CD4-positive, alpha-beta T cell treated with Interleukin-2 at 100 ng/mL for 4 hours (primary cell): ENCODE results near the gene EXOC5.

ENCODE experiments used
- DNase-seq: peaks from one replicate; pipeline ENCODE4 v3.0.0-alpha.2; 2020; ENCODE audit warnings: low spot score

The EXOC5 gene, protein sequence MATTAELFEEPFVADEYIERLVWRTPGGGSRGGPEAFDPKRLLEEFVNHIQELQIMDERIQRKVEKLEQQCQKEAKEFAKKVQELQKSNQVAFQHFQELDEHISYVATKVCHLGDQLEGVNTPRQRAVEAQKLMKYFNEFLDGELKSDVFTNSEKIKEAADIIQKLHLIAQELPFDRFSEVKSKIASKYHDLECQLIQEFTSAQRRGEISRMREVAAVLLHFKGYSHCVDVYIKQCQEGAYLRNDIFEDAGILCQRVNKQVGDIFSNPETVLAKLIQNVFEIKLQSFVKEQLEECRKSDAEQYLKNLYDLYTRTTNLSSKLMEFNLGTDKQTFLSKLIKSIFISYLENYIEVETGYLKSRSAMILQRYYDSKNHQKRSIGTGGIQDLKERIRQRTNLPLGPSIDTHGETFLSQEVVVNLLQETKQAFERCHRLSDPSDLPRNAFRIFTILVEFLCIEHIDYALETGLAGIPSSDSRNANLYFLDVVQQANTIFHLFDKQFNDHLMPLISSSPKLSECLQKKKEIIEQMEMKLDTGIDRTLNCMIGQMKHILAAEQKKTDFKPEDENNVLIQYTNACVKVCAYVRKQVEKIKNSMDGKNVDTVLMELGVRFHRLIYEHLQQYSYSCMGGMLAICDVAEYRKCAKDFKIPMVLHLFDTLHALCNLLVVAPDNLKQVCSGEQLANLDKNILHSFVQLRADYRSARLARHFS

GRCh38 chr14:57268161-57269069 is at the start of gene EXOC5, which contains the start of gene AP5M1:
Gene EXOC5 (minus strand): TSS chr14:57268905. CDS start chr14:57268648, 257 bp downstream.
Gene AP5M1 (plus strand): TSS chr14:57268971. CDS start chr14:57269315, 344 bp downstream.
- peak; percentile 96 for DNase-seq

- peak; percentile 81 for DNase-seq
Observed at GRCh38 chr14:57317248-57317833, 48.6 kb upstream of the EXOC5 start.

DNA sequence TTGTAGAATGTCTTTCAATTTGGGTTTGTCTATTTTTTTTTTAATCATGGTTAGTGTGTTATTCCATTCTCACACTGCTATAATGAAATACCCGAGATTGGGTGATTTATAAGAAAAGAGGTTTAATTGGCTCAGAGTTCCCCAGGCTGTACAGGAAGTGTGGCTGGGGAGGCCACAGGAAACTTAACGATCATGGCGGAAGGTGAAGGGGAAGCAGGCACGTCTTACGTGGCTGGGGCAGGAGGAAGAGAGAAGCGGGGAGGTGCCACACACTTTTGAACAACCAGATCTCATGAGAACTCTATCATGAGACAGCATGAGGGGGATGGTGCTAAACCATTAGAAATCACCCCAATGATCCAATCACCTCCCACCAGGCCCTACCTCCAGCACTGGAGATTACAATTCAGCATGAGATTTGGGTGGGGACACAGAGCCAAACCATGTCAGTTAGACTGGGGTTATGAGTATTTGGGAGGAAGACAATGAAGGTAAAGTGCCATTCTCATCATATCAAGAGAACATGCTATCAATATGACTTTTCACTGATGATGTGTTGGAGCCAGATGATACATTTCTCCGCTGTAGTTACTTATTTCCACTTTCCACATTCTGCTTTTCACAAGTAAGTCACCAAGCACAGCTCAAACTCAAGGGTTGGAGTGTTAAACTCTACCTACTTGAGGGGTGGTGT is 45.8 kb upstream of the EXOC5 start:
- DNase-seq = no peak

GRCh38 chr14:57302883-57303282 is 34.2 kb upstream of the EXOC5 start:
- no peak for DNase-seq

DNA sequence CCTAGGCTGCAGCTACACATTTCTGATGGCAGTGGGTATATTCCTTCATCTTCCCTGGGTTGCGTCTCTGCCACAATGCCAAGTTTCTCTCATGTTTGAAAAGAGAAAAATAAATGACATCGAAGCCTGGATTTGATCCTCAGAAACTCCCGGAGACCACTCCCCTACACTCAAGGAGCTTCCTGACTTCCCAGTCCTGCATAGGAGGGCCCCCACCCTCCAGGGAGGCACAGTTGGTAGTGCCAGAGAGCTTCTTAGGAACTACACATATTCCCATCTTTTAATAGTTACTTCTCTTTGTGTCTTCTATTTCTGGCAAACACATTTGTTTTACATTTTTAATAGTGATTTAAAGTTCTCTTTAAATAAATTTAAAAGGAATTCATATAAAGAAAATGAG is 30.8 kb upstream of the EXOC5 start:
- no peak for DNase-seq

- no peak for DNase-seq
Observed at GRCh38 chr14:57297852-57298251, 29.1 kb upstream of the EXOC5 start.

GRCh38 chr14:57295239-57295638 is 26.5 kb upstream of the EXOC5 start:
- no peak for DNase-seq

DNA sequence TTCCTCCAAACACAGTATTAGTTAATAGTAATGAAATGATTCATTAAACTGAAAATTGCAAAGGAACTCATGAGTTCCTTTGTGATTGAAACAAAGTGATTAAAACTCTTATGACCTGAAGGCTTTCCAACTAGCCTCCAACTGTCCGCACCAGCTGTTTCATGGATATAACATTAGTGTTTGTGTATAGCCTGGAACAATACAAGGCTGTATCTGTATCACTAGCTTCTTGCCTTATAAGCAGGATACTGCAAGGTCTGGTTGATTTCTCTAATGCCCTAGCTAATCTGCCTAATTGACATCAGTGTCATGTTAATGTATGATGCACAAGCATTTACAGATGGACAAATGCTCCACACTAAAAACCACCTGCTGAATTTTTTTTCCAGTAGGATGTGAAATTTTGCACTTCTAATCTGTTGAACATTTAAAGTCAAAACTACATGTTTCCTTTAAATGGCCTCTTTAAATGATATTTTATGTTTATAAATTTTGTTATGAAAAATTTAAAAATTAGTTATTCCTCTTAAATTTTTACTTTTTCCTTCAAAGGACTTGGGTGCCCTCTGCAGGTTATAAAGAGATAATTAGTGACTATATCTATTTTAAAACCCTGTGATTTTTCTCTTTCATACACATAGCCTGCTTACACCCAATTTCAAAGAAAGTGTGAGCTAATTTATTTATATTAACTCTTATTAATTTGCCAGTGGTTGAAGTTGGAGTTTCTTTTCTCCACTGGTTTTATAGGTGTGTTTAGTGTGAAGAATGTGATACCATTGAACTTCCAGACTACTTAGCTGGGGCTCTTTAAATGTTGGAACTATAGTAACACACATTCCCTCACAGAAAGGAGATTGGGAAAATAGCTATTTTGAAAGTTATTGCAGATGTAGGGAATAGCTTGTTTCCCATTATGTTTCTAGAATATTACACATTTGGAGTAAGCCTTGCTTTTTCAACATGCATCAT is 25.4 kb upstream of the EXOC5 start:
- no peak for DNase-seq

GRCh38 chr14:57291692-57292647 is 23.3 kb upstream of the EXOC5 start:
- no peak for DNase-seq

DNA sequence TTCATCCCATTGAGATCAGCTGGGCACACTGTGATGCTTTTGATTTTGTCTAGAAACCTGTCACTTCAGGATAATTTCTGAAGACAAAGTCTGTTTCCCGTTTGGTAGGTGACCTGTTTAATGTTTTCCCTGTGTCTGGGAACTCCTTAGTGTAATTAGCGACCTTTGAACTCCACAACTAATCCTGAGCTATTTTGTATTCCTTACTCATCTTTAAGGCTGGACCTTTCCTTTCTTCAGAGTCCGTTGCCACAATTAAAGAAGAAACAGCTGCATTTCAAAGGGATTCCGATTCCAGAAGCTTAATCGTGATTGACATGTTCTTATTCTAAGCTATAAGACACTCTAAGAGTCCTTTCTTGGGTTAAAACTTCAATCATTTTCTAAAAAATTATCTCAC is 22.0 kb upstream of the EXOC5 start:
- no peak for DNase-seq

- DNase-seq = no peak
Observed at GRCh38 chr14:57287745-57288144, 19.0 kb upstream of the EXOC5 start.

DNA sequence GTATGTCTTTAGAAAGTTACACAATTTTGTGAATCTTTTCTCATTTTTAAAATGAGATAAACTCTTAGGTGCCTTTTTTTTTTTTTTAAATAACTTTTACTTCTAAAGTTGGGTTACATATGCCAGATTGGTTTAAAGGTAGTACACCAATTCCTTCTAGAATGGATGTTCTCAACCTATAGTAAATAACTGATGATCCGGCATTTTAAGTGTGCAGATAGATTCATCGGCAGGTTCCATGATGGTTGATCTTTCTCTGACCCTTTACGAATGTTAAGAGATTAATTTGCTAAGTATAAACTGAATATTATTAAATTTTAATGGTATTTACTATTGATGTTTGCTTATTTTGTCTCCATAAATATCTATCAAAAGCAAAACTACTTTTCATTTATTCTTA is 8.4 kb upstream of the EXOC5 start:
- no peak for DNase-seq

DNA sequence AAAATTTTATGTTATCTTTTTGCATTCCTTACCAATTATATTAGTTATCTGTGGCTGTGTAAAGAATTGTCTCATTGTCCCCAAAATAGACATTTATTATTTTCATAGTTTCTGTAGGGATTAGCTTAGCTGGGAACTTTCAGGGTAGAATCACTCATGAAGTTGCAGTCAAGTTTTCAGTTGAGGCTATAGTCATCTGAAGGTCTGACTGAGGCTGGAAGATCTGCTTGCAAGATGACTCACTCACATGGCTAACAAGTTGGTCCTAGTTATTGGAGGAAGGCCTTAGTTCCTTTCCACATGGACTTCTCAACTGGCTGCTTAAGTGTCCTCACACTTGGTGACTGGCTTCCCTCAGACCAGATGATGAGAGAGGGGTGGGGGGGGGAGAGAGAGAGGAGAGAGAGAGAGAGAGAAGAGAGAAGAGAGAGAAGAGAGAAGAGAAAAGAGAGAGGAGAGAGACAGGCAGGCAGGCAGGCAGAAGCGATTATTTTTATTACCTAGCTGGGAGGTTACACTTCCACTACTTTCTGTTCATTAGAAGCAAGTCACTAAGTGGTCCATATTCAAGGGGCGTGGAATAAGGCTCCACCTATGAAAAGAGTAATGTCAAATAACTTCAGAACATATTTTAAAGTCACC is 6.4 kb upstream of the EXOC5 start:
- DNase-seq = no peak

DNA sequence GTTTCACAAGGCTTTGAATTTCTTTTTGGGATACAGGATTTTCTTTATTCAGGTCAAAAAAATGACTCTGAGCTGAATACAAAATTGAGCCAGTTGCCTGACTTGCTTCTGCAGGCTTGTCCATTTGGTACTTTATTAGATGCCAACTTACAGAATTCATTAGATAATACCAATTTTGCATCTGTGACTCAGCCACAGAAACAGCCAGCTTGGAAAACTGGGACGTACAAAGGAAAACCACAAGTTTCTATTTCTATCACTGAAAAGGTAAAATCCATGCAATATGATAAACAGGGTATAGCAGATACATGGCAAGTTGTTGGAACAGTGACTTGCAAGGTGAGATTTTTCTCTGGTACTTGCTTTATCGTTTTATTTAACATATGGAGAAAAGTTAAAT is 5.8 kb upstream of the EXOC5 start:
- no peak for DNase-seq

DNA sequence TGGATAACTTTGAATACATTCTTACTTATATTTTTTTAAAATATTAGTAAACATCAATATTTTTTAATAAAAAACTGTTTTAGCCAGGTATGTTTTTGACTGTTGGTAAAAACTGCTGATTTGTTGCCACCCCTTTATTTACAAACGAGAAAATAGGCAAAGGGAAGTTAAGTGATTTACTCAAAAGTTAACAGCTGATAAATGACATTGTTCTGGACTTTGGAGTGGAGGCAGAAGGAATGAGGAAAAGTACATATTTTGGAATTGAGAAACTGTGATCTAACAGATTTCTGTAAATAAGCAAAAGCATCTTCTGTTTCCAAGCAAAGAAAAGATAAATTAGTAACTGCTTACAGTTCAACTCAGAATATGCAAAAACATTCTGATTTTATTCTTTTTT is 4.5 kb upstream of the EXOC5 start:
- DNase-seq = no peak

GRCh38 chr14:57266065-57266464 is 2.6 kb downstream of the EXOC5 start:
- DNase-seq = no peak

- no peak for DNase-seq
Observed at GRCh38 chr14:57262117-57262516, 6.6 kb downstream of the EXOC5 start.

DNA sequence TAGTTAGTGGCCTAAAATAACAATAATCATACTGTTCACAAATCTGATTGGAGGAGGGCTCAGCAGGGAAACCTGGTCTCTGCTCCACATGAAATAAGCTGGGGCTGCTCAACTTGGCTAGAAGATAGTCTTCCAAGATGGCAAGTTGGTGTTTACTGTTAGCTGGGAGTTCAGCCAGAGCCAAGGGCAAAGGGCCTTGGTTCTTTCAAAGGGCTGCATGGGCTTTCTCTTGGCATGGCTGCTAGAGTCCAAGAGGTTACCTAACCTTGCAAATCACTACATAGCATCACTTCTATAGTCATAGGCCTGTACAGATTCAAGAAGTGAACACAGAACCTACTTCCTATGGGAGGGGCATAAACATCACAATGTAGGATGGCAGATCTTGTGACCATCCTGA is 7.1 kb downstream of the EXOC5 start:
- no peak for DNase-seq
